Activated naive CD8-positive, alpha-beta T cell treated with anti-CD3 and anti-CD28 coated beads, Interleukin-2, amount 10 ng/mL, durations not matched to agents 7 days and 5 days (primary cell): ENCODE data around the gene IQGAP3. TPM values are rescaled to one million over a fixed set of nuclear protein-coding genes. Genes with fewer than 3 reads are reported as not detected.

ENCODE experiments used
- ATAC-seq: fragments of 150-1000 bp; cut with Tn5 transposase; one replicate; pipeline ENCODE4 v1.10.0; 2021; ENCODE audit warnings: low read depth, moderate library complexity
- POLR2A ChIA-PET: fragments of 350-600 bp; sonication (Branson Sonifier 250); formaldehyde crosslinking; loops from one replicate; lab custom pipeline; 2021; ENCODE audit warnings: antibody characterized with exemption; lab: Charles Lee
- DNase-seq: peaks from one replicate; pipeline ENCODE4 v3.0.0; 2021
- H3K27ac Mint-ChIP-seq: one replicate; pipeline ENCODE4 v1.8.0; 2022; ENCODE audit warnings: mild to moderate bottlenecking, mixed read lengths
- H3K27me3 Mint-ChIP-seq: one replicate; pipeline ENCODE4 v1.8.0; 2022; ENCODE audit warnings: mild to moderate bottlenecking, moderate library complexity, mixed read lengths
- H3K36me3 Mint-ChIP-seq: one replicate; pipeline ENCODE4 v1.8.0; 2021; ENCODE audit warnings: mild to moderate bottlenecking, mixed read lengths
- H3K4me1 Mint-ChIP-seq: one replicate; pipeline ENCODE4 v1.8.0; 2021; ENCODE audit warnings: mixed read lengths
- H3K4me3 Mint-ChIP-seq: one replicate; pipeline ENCODE4 v1.8.0; 2022; ENCODE audit warnings: mild to moderate bottlenecking, moderate library complexity, mixed read lengths
- H3K9me3 Mint-ChIP-seq: one replicate; pipeline ENCODE4 v1.8.0; 2021; ENCODE audit warnings: mixed read lengths
- total RNA-seq, 2 experiments: library from RNA; stranded (reverse); gene quantifications; one replicate each; pipeline ENCODE4 v1.2.3, GENCODE V29; 2021

The IQGAP3 gene
- total RNA-seq, 2 experiments from 2014 or later = 26.1 to 30.3 TPM

DNA sequence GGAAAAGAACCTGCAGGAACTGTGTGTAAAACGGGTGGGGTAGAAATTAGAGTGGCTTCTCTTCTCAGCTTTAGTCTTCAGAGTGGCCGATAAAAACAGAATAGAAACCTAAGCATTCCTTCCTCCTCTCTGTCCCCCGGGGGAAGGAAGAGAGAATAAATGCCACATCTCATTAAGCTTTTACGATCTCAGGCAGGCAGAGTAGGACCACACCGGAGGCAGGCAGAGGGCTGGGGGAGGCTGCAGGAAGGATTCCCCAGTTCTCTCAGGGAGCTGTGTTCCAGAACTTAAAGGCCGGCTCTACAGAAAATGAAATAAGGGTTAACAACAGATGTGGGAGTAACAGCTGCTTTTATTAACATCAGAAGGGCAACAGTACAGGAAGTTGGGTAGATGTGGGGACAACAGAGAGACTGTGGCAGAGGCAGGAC is 47.3 kb downstream of the IQGAP3 start:
- peaks cover 30% of the 10 kb centered on the region for H3K36me3 Mint-ChIP-seq
- peak overlapping the region; percentile 97 for H3K27ac Mint-ChIP-seq
- ATAC-seq (peak; percentile 20), DNase-seq (no peak)
- peak overlapping the region; percentile 83 for H3K4me3 Mint-ChIP-seq
- no peaks in the 10 kb centered on the region for H3K9me3 Mint-ChIP-seq
- H3K4me1 Mint-ChIP-seq = peaks cover 44% of the 10 kb centered on the region
- POLR2A ChIA-PET = interaction anchor here (0.8 to 4.2 kb wide), 9 partner anchors 15 to 75 kb away, joined by 3 to 61 read pairs (median 4); partner anchors contain the start of genes MEF2D and NAXE
- no peaks in the 10 kb centered on the region for H3K27me3 Mint-ChIP-seq

DNA sequence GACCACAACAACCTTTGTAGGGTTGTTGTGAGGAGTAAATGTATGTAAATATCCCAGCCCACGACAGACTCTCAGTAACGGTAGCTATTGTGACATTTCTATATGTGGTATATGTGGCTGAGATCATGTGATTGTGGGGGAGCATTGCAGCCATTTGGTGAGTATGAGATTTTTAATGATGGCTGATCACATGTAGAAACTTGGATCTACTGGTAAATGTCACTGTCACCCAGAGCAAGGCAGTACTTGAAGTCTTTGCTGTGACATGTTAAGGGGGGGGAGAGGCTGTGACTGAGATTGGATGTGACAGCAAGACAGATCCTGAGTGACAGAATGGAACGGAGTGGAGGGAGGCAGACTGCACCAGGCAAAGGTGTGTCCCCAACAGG is 47.9 kb downstream of the IQGAP3 start:
- Mint-ChIP-seq H3K27ac (peak overlapping the region; percentile 97), H3K36me3 (peaks cover 30% of the 10 kb centered on the region), H3K9me3 (no peaks in the 10 kb centered on the region), H3K27me3 (no peaks in the 10 kb centered on the region), H3K4me1 (peaks cover 44% of the 10 kb centered on the region), H3K4me3 (peak overlapping the region; percentile 83)
- POLR2A ChIA-PET = interaction anchor here (0.5 to 4.2 kb wide), 10 partner anchors 16 to 70 kb away, joined by 3 to 61 read pairs (median 4); partner anchors contain the start of gene MEF2D
- DNase-seq = peak; percentile 42
- peak; percentile 72 for ATAC-seq

DNA sequence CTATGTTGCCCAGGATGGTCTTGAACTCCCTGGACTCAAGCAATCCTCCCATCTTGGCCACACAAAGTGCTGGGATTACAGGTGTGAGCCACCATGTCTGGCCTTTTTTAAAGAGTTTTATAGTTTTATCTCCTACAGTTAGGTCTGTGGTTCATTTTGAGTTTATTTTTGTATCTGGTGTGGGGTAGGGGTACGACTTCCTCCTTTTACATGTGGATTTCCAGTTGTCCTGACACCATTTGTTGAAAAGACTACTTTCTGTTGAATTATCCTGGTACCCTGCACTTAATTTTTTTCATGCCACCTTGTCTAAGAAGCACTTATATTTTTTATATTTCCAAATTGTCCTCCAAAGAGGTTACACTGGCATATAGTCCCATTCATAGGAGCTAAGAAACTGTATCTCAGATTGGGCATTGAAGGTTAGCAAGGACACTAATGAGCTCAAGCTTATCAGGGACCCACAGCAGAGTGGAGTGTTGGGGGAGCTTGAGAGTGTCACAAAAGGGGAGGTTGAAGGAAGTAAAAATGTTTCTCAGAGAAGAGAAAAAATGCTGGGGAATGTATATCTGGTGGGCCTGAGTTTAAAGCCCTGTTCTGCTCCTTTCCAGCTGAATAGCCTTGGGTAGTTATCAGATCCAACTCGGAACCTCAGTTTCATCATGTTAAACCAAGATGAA is 48.4 kb downstream of the IQGAP3 start:
- Mint-ChIP-seq H3K9me3 (no peaks in the 10 kb centered on the region), H3K27me3 (no peaks in the 10 kb centered on the region), H3K27ac (peak overlapping the region; percentile 97), H3K4me1 (peaks cover 42% of the 10 kb centered on the region), H3K36me3 (peaks cover 28% of the 10 kb centered on the region), H3K4me3 (peak overlapping the region; percentile 83)
- POLR2A ChIA-PET = interaction anchor here (0.5 to 4.2 kb wide), 9 partner anchors 16 to 336 kb away, joined by 3 to 61 read pairs (median 4); partner anchors contain the start of gene MEF2D
- ATAC-seq (no peak), DNase-seq (peak; percentile 10)

DNA sequence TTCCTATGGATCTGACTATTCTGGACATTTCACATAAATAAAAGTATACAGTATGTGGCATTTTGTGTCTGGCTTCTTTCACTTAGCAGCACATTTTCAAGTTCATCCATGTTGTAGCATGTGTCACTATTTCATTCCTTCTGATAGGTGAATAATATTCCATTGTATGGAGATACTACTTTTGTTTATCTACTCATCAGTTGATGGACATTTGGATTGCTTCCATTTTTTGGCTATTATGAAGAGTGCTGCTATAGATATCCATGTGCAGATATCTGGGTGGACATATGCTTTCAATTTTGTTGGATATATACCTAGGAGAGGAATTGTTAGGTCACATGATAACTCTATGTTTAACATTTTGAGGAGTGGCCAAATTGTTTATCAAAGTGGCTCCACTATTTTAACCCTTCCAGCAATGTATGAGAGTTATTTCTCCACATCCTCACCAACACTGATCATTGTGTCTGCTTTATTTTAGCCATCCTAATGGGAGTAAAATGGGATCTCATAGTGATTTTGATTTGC is 49.9 kb downstream of the IQGAP3 start:
- peaks cover 29% of the 10 kb centered on the region for H3K4me1 Mint-ChIP-seq
- no peaks in the 10 kb centered on the region for H3K9me3 Mint-ChIP-seq
- peaks cover 18% of the 10 kb centered on the region for H3K36me3 Mint-ChIP-seq
- no peak overlapping the region for H3K27ac Mint-ChIP-seq
- no peaks in the 10 kb centered on the region for H3K27me3 Mint-ChIP-seq
- no peak for DNase-seq
- no peak overlapping the region for H3K4me3 Mint-ChIP-seq
- POLR2A ChIA-PET = interaction anchor here (4.2 kb wide), 1 partner anchor 22 kb away, joined by 61 read pairs; the partner anchor contains the start of gene MEF2D
- ATAC-seq = no peak

DNA sequence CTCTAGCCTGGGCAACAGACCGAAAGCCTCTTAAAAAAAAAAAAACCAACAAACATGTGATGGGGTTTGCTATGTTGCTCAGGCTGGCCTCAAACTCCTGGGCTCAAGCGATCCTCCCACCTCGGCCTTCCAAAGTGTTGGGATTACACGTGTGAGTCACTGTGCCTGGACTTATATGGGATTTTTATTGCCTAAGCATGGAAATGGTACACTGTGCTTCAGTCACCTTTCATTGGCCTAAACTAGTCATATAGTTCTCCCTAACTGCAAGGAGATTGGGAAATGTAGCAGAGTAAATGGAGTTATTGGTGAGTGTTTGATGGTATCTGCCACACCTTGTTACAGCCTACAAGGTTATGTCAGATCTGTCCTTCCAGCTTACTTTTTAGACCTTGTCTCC is 54.6 kb downstream of the IQGAP3 start:
- no peak overlapping the region for H3K27ac Mint-ChIP-seq
- DNase-seq (peak; percentile 8), ATAC-seq (no peak)
- peaks cover 1% of the 10 kb centered on the region for H3K36me3 Mint-ChIP-seq
- H3K9me3 Mint-ChIP-seq = peaks cover 2% of the 10 kb centered on the region
- peaks cover 4% of the 10 kb centered on the region for H3K4me1 Mint-ChIP-seq
- H3K27me3 Mint-ChIP-seq = no peaks in the 10 kb centered on the region
- POLR2A ChIA-PET = interaction anchor here (1.4 kb wide), 1 partner anchor 10 kb away, joined by 7 read pairs; no protein-coding TSS in a partner anchor
- H3K4me3 Mint-ChIP-seq = no peak overlapping the region

DNA sequence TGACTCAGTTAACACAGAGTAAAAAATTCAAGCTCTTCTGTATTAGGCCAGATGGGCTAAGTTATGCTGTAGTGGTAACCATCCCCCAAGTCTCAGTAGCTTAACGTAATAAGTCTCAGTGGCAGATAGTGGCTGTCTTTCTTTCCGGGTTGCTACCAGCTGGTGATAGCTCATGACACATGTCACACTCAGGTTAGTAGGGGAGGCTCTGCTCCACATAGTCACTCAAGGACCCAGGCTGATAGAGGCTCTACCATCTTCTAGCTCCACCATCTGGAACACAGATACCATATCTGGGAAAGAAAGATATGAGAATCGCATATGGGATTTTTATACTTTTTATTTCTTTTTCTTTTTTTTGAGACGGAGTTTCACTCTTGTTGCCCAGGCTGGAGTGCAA is 55.5 kb downstream of the IQGAP3 start:
- Mint-ChIP-seq H3K27me3 (peaks cover 4% of the 10 kb centered on the region), H3K9me3 (peaks cover 2% of the 10 kb centered on the region), H3K27ac (no peak overlapping the region), H3K36me3 (peaks cover 1% of the 10 kb centered on the region), H3K4me3 (no peak overlapping the region), H3K4me1 (peaks cover 9% of the 10 kb centered on the region)
- no peak for ATAC-seq
- POLR2A ChIA-PET = interaction anchor here (1.4 kb wide), 1 partner anchor 9 kb away, joined by 7 read pairs; no protein-coding TSS in a partner anchor
- no peak for DNase-seq

DNA sequence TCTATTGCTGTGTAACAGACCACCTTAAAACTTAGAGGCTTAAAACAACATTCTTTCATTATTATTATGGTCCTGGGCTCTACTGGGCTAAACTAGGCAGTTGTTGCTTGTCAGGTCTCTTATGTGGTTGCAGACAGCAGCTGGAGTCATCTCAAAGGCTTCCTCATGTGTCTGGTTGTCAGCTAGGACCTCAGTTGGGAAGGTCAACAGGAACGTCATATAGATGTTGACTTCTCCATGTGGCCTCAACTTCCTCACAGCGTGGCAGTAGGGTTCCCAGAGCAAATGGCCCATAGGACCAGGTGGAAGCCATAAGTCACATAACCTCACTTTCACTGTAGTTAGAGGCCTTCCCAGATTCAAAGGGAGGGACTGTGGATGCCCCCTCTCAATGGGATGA is 56.4 kb downstream of the IQGAP3 start:
- H3K9me3 Mint-ChIP-seq = peaks cover 2% of the 10 kb centered on the region
- POLR2A ChIA-PET = no interaction called here
- peak; percentile 2 for DNase-seq
- no peak for ATAC-seq
- H3K27ac Mint-ChIP-seq = no peak overlapping the region
- H3K4me1 Mint-ChIP-seq = peaks cover 11% of the 10 kb centered on the region
- peaks cover 5% of the 10 kb centered on the region for H3K27me3 Mint-ChIP-seq
- no peak overlapping the region for H3K4me3 Mint-ChIP-seq
- H3K36me3 Mint-ChIP-seq = peaks cover 1% of the 10 kb centered on the region

DNA sequence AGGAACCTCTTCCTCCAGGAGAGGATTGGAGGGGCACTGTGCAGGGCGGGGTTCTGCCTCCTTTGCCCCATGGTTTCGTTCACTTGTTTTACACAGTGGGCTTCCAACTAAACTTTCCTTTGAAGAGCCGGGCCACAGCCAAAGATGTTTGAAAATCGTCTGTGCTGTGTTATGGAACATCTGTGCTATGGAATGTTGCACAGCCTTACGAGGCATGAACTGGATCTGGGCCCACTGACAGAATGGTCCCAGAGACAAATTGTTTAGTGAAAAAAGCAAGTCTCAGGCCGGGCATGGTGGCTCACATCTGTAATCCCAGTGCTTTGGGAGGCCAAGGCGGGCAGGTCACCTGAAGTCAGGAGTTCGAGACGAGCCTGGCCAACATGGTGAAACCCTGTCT is 59.2 kb downstream of the IQGAP3 start:
- peaks cover 2% of the 10 kb centered on the region for H3K9me3 Mint-ChIP-seq
- no peak overlapping the region for H3K27ac Mint-ChIP-seq
- H3K4me1 Mint-ChIP-seq = peaks cover 20% of the 10 kb centered on the region
- no peak overlapping the region for H3K4me3 Mint-ChIP-seq
- peak; percentile 9 for DNase-seq
- ATAC-seq = no peak
- POLR2A ChIA-PET = no interaction called here
- H3K27me3 Mint-ChIP-seq = peaks cover 5% of the 10 kb centered on the region
- H3K36me3 Mint-ChIP-seq = peaks cover 3% of the 10 kb centered on the region

DNA sequence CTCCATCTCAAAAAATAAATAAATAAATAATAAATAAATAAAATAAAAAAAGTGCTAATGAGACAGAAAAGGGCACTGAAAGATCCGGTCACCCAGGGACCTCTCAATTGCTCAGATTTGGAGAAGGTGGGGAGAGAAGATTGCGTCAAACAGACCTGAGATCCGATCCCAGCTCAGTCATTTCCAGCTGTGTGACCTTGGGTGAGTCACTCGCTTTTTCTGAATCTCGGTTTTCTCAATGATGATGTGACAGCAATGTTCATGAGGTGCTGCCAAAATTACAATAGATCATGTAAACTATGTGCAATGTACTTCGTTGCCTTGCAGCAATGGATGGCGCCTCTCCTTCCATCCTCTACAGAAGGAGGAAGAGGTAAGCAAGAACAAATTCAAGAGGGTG is 60.7 kb downstream of the IQGAP3 start:
- H3K27me3 Mint-ChIP-seq = peaks cover 5% of the 10 kb centered on the region
- peaks cover 3% of the 10 kb centered on the region for H3K36me3 Mint-ChIP-seq
- no peak overlapping the region for H3K27ac Mint-ChIP-seq
- POLR2A ChIA-PET = interaction anchor here (1.4 kb wide), 1 partner anchor 11 kb away, joined by 6 read pairs; the partner anchor contains the start of gene MEF2D
- no peak overlapping the region for H3K4me3 Mint-ChIP-seq
- DNase-seq (peak; percentile 5), ATAC-seq (no peak)
- peaks cover under 1% of the 10 kb centered on the region for H3K9me3 Mint-ChIP-seq
- H3K4me1 Mint-ChIP-seq = peaks cover 29% of the 10 kb centered on the region

DNA sequence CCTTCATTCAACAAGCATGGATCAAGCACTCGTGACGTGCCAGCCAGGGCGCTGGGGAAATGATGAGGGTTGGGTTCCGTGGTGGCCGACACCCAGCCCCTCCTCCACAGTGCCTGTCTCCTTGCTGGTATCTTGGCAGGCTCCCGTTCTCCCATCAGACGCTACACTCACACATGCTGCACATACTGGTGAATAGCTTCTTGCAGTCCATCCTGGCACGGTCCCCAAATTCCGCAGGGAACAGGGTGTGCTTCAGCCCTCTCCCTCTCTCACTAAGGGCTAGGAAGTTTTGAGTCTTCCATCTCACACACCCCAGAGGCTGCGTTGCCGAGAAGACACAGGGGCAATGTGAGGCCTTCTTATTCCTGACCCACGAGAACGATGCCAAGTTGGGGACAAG is 61.7 kb downstream of the IQGAP3 start:
- POLR2A ChIA-PET = no interaction called here
- Mint-ChIP-seq H3K27me3 (peaks cover 5% of the 10 kb centered on the region), H3K4me1 (peaks cover 38% of the 10 kb centered on the region), H3K27ac (no peak overlapping the region), H3K36me3 (peaks cover 1% of the 10 kb centered on the region), H3K4me3 (no peak overlapping the region), H3K9me3 (no peaks in the 10 kb centered on the region)
- no peak for ATAC-seq
- no peak for DNase-seq

DNA sequence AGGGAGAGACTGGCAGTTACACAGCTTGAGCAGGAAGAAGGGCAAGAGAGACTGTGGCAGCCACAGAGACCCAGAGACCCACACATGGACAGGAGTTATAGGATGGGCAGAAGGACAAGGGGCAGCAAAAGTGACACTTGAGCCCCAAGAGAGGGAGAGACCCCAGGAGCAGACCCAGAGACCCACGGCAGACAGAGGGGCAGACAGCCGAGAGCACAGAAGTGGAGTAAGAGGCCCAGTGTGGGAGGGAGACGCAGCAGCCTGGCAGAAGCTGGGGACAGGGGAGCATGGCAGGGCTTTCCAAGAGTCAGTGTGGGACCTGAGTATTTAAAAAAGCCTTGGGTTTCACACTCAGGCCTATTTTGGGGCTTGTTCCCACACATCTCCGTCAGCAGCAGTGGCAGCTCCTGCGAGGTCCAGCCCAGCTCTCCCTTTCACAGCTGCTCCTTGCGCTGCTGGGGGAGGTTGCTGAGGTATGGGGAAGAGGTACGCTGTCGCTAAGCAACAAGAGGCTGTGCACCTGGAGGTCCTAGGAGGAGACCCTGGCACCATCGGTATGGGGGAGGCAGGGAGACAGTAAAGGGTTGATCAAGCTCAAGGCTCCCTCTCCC is 62.8 kb downstream of the IQGAP3 start:
- Mint-ChIP-seq H3K36me3 (peaks cover 6% of the 10 kb centered on the region), H3K27ac (peak overlapping the region; percentile 91), H3K27me3 (peaks cover 5% of the 10 kb centered on the region), H3K4me3 (no peak overlapping the region), H3K9me3 (no peaks in the 10 kb centered on the region), H3K4me1 (peaks cover 41% of the 10 kb centered on the region)
- DNase-seq (no peak), ATAC-seq (no peak)
- POLR2A ChIA-PET = interaction anchor here (0.5 to 3.4 kb wide), 3 partner anchors 8 to 980 kb away, joined by 3 to 28 read pairs (median 4); no protein-coding TSS in a partner anchor

DNA sequence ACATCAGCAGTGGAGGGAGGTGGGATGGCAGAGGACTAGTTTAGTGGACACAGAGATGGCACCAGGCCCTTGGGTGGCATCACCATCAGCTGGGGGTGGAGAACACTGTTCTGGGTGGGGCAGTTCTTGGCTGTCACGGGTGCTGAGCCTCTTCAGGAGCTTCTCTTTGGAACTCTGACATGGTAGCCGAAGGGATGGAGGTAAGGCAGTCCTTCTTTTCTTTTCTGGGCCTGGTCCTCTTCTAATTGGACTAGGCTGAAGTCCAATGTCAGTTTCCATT is 63.5 kb downstream of the IQGAP3 start:
- no peak for ATAC-seq
- H3K27ac Mint-ChIP-seq = peak overlapping the region; percentile 91
- peaks cover 47% of the 10 kb centered on the region for H3K4me1 Mint-ChIP-seq
- H3K9me3 Mint-ChIP-seq = no peaks in the 10 kb centered on the region
- peak; percentile 24 for DNase-seq
- peak overlapping the region; percentile 85 for H3K4me3 Mint-ChIP-seq
- POLR2A ChIA-PET = interaction anchor here (0.9 to 3.4 kb wide), 7 partner anchors 10 to 93 kb away, joined by 3 to 28 read pairs (median 6); partner anchors contain the start of gene GPATCH4
- peaks cover 6% of the 10 kb centered on the region for H3K36me3 Mint-ChIP-seq
- H3K27me3 Mint-ChIP-seq = peaks cover 5% of the 10 kb centered on the region

DNA sequence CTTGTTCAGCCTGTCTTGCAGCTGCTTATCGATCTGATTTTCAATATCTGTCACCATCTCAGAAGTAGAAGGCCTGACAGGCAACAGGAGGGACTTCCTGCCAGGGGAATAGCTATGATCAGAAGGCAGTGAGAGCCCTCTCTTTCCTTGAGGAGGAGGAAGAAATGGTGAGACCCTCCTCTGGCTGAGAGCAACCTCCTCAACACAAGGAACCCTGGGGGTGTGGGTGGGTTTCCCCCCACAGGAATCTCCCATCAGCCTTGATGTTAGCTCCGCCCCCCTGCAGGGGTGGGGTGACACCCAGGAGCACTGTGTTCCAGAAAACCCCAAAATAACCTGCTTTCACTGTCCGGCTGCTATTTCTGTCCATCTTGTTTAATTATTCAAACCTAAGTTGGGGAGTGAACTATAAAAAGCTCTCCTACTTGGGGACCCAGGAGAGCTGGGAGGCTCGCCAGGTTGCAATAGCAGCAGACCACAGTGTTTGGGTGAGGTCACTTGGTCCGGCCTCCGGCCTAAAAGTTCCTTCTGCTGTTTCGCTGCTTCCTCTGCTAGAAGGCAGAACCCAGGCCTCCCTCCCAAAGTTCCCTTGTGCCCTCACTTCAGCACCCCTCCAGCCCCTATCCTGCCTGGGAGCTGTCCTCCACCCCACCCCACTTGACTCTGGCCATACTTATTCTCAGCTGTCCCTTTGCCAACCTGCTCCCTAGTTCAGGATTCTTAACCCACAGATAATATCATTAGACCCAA is 64.0 kb downstream of the IQGAP3 start:
- peaks cover 5% of the 10 kb centered on the region for H3K27me3 Mint-ChIP-seq
- ATAC-seq = no peak
- H3K9me3 Mint-ChIP-seq = no peaks in the 10 kb centered on the region
- POLR2A ChIA-PET = interaction anchor here (0.8 to 3.4 kb wide), 9 partner anchors 9 to 93 kb away, joined by 3 to 28 read pairs (median 6); partner anchors contain the start of gene GPATCH4
- H3K4me3 Mint-ChIP-seq = peak overlapping the region; percentile 85
- peak overlapping the region; percentile 91 for H3K27ac Mint-ChIP-seq
- H3K36me3 Mint-ChIP-seq = peaks cover 6% of the 10 kb centered on the region
- peaks cover 51% of the 10 kb centered on the region for H3K4me1 Mint-ChIP-seq
- peak; percentile 50 for DNase-seq
